ENCODE measurements around the gene REXO5. TPM values are rescaled to one million over a fixed set of nuclear protein-coding genes. Genes with fewer than 3 reads are reported as not detected.

REXO5 gene
- total and polyA plus RNA-seq, 9 of the 15 experiments (the other 6 are each of a cell fraction or from before 2014, with no cell fraction given), result 10.5 to 45.1 (median 25.4) TPM

DNA sequence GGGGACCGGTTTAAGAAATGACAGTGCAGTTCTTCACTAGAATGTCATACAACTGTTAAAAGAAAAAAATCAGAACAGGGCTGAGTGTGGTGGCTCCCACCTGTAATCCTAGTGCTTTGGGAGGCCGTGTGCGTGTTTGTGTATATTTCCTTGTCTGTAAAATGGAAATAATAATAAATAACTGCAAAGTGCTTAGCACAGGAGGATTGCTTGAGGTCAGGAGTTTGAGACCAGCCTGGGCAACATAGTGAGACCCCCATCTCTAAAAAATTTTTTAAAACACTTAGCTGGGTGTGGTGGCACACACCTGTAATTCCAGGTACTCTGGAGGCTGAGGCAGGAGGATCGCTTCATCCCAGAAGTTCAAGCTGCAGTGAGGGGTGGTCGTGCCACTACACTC is 40.0 kb upstream of the REXO5 start:
- POLR2A ChIA-PET, result interaction anchor here (0.7 to 3.5 kb wide), 2 partner anchors 12 to 34 kb away, joined by 3 to 18 read pairs; no protein-coding TSS in a partner anchor
- Histone ChIP-seq H3K9me1 (ENCODE audit: control insufficient read depth, insufficient read depth, low read length) (no peaks in the 10 kb centered on the region), H3K9ac (ENCODE audit: insufficient read depth in 1 of 2, low read depth in 2 of 2, low read length in 2 of 2) (peak overlapping the region in 1 of 2 experiments; percentile 60; a peak in 1 of 4 replicates), H3K36me3 (ENCODE audit: control insufficient read depth, insufficient read depth, low read length) (peaks cover 20% of the 10 kb centered on the region; the same call in 2 of the 3 replicates), H3K27me3 (ENCODE audit: control insufficient read depth in 2 of 2, insufficient read depth in 2 of 2, low read length in 2 of 2) (no peaks in the 10 kb centered on the region), H4K20me1 (replicated peaks; ENCODE audit: control insufficient read depth, insufficient read depth, low read length) (no peaks in the 10 kb centered on the region), H3K4me1 (replicated peaks in 1 of 2; ENCODE audit: control insufficient read depth in 2 of 2, insufficient read depth in 2 of 2, low read length in 2 of 2) (peaks cover 4 to 22% of the 10 kb centered on the region in 2 experiments; a peak in 2 of 5 replicates), H2AFZ (ENCODE audit: low read depth, low read length) (no peak overlapping the region), H3K27ac (ENCODE audit: extremely low read depth, low read depth, low read length) (peak overlapping the region; percentile 28), H3K9me3 (replicated peaks; ENCODE audit: control insufficient read depth, insufficient read depth, low read depth, low read length) (peaks cover 9% of the 10 kb centered on the region), H3K4me3 (peak overlapping the region; percentile 47), H3K4me2 (ENCODE audit: insufficient read depth, low read length) (peak overlapping the region; percentile 57), H3K79me2 (ENCODE audit: control insufficient read depth, insufficient read depth, low read length) (peaks cover 53% of the 10 kb centered on the region)
- 54% methylated on average over 5 of the region's 5 CpGs for WGBS (ENCODE audit: insufficient coverage, low coverage, missing lambda C conversion rate)
- in situ Hi-C loops (cut with MboI), result no loop called here
- DNase-seq (ENCODE audit: extremely low read depth in 1 of 4, low spot score in 3 of 4), result no peak
- CTCF ChIA-PET (ENCODE audit: low intra/inter-chr PET ratio), result no interaction called here
- ATAC-seq, result no peak
- intact Hi-C loops (cut with micrococcal nuclease), result no loop called here
- FAIRE-seq, result no peak
- BruUV-seq (replicated peaks), result no TSS peak
- TF ChIP-seq, protein P1, sequence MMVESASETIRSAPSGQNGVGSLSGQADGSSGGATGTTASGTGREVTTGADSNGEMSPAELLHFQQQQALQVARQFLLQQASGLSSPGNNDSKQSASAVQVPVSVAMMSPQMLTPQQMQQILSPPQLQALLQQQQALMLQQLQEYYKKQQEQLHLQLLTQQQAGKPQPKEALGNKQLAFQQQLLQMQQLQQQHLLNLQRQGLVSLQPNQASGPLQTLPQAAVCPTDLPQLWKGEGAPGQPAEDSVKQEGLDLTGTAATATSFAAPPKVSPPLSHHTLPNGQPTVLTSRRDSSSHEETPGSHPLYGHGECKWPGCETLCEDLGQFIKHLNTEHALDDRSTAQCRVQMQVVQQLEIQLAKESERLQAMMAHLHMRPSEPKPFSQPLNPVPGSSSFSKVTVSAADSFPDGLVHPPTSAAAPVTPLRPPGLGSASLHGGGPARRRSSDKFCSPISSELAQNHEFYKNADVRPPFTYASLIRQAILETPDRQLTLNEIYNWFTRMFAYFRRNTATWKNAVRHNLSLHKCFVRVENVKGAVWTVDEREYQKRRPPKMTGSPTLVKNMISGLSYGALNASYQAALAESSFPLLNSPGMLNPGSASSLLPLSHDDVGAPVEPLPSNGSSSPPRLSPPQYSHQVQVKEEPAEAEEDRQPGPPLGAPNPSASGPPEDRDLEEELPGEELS (CRISPR knock-in tag; IDR thresholded peaks at IDR 0.05; ENCODE audit: borderline replicate concordance), result no peak
- TF ChIP-seq, protein P2, sequence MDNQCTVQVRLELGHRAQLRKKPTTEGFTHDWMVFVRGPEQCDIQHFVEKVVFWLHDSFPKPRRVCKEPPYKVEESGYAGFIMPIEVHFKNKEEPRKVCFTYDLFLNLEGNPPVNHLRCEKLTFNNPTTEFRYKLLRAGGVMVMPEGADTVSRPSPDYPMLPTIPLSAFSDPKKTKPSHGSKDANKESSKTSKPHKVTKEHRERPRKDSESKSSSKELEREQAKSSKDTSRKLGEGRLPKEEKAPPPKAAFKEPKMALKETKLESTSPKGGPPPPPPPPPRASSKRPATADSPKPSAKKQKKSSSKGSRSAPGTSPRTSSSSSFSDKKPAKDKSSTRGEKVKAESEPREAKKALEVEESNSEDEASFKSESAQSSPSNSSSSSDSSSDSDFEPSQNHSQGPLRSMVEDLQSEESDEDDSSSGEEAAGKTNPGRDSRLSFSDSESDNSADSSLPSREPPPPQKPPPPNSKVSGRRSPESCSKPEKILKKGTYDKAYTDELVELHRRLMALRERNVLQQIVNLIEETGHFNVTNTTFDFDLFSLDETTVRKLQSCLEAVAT (IDR thresholded peaks at IDR 0.05), result 0 out of 4 replicates have a peak, but pooled peaks of 1 of the 2 experiments have one; percentile 40
- TF ChIP-seq, protein P3, sequence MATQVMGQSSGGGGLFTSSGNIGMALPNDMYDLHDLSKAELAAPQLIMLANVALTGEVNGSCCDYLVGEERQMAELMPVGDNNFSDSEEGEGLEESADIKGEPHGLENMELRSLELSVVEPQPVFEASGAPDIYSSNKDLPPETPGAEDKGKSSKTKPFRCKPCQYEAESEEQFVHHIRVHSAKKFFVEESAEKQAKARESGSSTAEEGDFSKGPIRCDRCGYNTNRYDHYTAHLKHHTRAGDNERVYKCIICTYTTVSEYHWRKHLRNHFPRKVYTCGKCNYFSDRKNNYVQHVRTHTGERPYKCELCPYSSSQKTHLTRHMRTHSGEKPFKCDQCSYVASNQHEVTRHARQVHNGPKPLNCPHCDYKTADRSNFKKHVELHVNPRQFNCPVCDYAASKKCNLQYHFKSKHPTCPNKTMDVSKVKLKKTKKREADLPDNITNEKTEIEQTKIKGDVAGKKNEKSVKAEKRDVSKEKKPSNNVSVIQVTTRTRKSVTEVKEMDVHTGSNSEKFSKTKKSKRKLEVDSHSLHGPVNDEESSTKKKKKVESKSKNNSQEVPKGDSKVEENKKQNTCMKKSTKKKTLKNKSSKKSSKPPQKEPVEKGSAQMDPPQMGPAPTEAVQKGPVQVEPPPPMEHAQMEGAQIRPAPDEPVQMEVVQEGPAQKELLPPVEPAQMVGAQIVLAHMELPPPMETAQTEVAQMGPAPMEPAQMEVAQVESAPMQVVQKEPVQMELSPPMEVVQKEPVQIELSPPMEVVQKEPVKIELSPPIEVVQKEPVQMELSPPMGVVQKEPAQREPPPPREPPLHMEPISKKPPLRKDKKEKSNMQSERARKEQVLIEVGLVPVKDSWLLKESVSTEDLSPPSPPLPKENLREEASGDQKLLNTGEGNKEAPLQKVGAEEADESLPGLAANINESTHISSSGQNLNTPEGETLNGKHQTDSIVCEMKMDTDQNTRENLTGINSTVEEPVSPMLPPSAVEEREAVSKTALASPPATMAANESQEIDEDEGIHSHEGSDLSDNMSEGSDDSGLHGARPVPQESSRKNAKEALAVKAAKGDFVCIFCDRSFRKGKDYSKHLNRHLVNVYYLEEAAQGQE (IDR thresholded peaks at IDR 0.05; ENCODE audit: borderline replicate concordance), result no peak
- TF ChIP-seq, protein P3 (CRISPR knock-in tag; IDR thresholded peaks at IDR 0.05; ENCODE audit: low read depth), result no peak
- TF ChIP-seq BCOR (IDR thresholded peaks at IDR 0.05), result 0 out of 2 replicates have a peak, but pooled peaks have one; percentile 23
- TF ChIP-seq, protein P4, sequence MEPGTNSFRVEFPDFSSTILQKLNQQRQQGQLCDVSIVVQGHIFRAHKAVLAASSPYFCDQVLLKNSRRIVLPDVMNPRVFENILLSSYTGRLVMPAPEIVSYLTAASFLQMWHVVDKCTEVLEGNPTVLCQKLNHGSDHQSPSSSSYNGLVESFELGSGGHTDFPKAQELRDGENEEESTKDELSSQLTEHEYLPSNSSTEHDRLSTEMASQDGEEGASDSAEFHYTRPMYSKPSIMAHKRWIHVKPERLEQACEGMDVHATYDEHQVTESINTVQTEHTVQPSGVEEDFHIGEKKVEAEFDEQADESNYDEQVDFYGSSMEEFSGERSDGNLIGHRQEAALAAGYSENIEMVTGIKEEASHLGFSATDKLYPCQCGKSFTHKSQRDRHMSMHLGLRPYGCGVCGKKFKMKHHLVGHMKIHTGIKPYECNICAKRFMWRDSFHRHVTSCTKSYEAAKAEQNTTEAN (CRISPR knock-in tag; IDR thresholded peaks at IDR 0.05), result peak; percentile 34; the same call in 1 of the 2 replicates
- 0 out of 2 replicates have a peak, but pooled peaks have one; percentile 20 for TF ChIP-seq ADNP (tag; IDR thresholded peaks at IDR 0.05)
- peak; percentile 64 for TF ChIP-seq RBM25 (IDR thresholded peaks at IDR 0.05; ENCODE audit: low read depth, low read length, severe bottlenecking)
- TF ChIP-seq ZNF766 (CRISPR knock-in tag; conservative IDR thresholded peaks at IDR 0.05), result 0 out of 2 replicates have a peak, but pooled peaks have one; percentile 15
